K562 (cell line): ENCODE measurements around the gene NEDD4L. TPM values are rescaled to one million over a fixed set of nuclear protein-coding genes. Genes with fewer than 3 reads are reported as not detected.
A peak's percentile ranks its signal among the peaks of the same experiment; 100 is the strongest.

Experiments
- ATAC-seq: fragments of 200-7000 bp; cut with Tn5 transposase; 3 replicates; pipeline ENCODE4 v1.9.1; 2020; ENCODE audit warnings: moderate library complexity
- BruUV-seq: library from RNA; stranded (reverse); fragments of 400-500 nt; replicated peaks from 2 replicates; lab custom pipeline; 2021; lab: Mats Ljungman, UMichigan
- CTCF ChIA-PET: fragments of 300-600 bp; formaldehyde crosslinking; extraction: SDS; loops from one replicate; lab custom pipeline; 2021; ENCODE audit warnings: low intra/inter-chr PET ratio; lab: Yijun Ruan, JAX
- POLR2A ChIA-PET: fragments of 300-600, 350-650 bp; sonication (Branson Sonifier 250); formaldehyde crosslinking; extraction: SDS; loops from one replicate; lab custom pipeline; 2021; ENCODE audit warnings: antibody characterized with exemption, inconsistent platforms; lab: Yijun Ruan, JAX
- DNase-seq, 4 experiments: peaks; one replicate each; pipeline versions ENCODE4 v3.0.0 to v3.0.0-alpha.2; 2011 to 2018; ENCODE audit warnings: low spot score in 3 of 4, mixed read lengths in 3 of 4; ENCODE audit errors: extremely low read depth in 1 of 4
- FAIRE-seq: peaks from 2 replicates; lab custom pipeline; 2011; peaks lifted over from hg19 to GRCh38; lab: Jason Lieb, UNC
- H2AFZ ChIP-seq: 2 replicates; pipeline ENCODE4 v1.6.0; 2011; ENCODE audit warnings: low read depth, low read length, control low read depth, inconsistent platforms
- H3K27ac ChIP-seq: fragments of 200-600 bp; 3 replicates; pipeline ENCODE4 v1.8.0; 2011; ENCODE audit warnings: low read depth, mild to moderate bottlenecking, control low read depth, inconsistent platforms, low read length, moderate library complexity, mixed read lengths; ENCODE audit errors: extremely low read depth
- H3K27me3 ChIP-seq, 2 experiments: fragments of 300-600 bp in 1 of 2; 2 replicates in 1 of 2; 3 replicates in 1 of 2; pipeline versions ENCODE4 v1.6.0 to v1.8.0; 2011; ENCODE audit warnings: inconsistent platforms in 2 of 2, low read length in 2 of 2, mild to moderate bottlenecking in 1 of 2, mixed read lengths in 1 of 2, moderate library complexity in 1 of 2; ENCODE audit not compliant: control insufficient read depth in 2 of 2, insufficient read depth in 2 of 2
- H3K36me3 ChIP-seq: fragments of 300-600 bp; 3 replicates; pipeline ENCODE4 v1.8.0; 2011; ENCODE audit warnings: mild to moderate bottlenecking, low read length, inconsistent platforms; ENCODE audit not compliant: control insufficient read depth, insufficient read depth
- H3K4me1 ChIP-seq, 2 experiments: fragments of 200-600 bp in 1 of 2; replicated peaks in 1 of 2; 2 replicates in 1 of 2; 3 replicates in 1 of 2; pipeline versions ENCODE4 v1.5.1 to v1.8.0; 2011; ENCODE audit warnings: inconsistent platforms in 2 of 2, low read length in 2 of 2, mild to moderate bottlenecking in 1 of 2, mixed read lengths in 1 of 2, moderate library complexity in 1 of 2; ENCODE audit not compliant: control insufficient read depth in 2 of 2, insufficient read depth in 2 of 2
- H3K4me2 ChIP-seq: 2 replicates; pipeline ENCODE4 v1.6.1; 2011; ENCODE audit warnings: low read length, control low read depth, inconsistent platforms, mixed read lengths; ENCODE audit not compliant: insufficient read depth
- H3K4me3 ChIP-seq: fragments of 200-600 bp; sonication (generic), shearing (Covaris generic); 2 replicates; pipeline ENCODE4 v1.5.1; 2016; ENCODE audit warnings: control low read depth, inconsistent platforms
- H3K79me2 ChIP-seq: fragments of 200-600 bp; 3 replicates; pipeline ENCODE4 v1.8.0; 2011; ENCODE audit warnings: low read length, inconsistent platforms; ENCODE audit not compliant: control insufficient read depth, insufficient read depth
- H3K9ac ChIP-seq, 2 experiments: 2 replicates each; pipeline versions ENCODE4 v1.6.0 to v1.6.1; 2011; ENCODE audit warnings: low read depth in 2 of 2, low read length in 2 of 2, control low read depth in 1 of 2, inconsistent platforms in 1 of 2, mild to moderate bottlenecking in 1 of 2, mixed read lengths in 1 of 2; ENCODE audit not compliant: insufficient read depth in 1 of 2
- H3K9me1 ChIP-seq: one replicate; pipeline ENCODE4 v1.6.0; 2011; ENCODE audit warnings: inconsistent platforms, mild to moderate bottlenecking, low read length, moderate library complexity; ENCODE audit not compliant: control insufficient read depth, insufficient read depth
- H3K9me3 ChIP-seq: replicated peaks from 2 replicates; pipeline ENCODE4 v1.5.1; 2011; ENCODE audit warnings: low read depth, low read length, inconsistent platforms; ENCODE audit not compliant: control insufficient read depth, insufficient read depth
- H4K20me1 ChIP-seq: replicated peaks from 2 replicates; pipeline ENCODE4 v1.6.1; 2011; ENCODE audit warnings: low read length, inconsistent platforms, mixed read lengths; ENCODE audit not compliant: control insufficient read depth, insufficient read depth
- HOXB6 ChIP-seq: fragments of 250-450 bp; sonication (Bioruptor Pico); IDR thresholded peaks from 2 replicates; pipeline ENCODE4 v1.5.1; 2022; ENCODE audit warnings: mild to moderate bottlenecking, borderline replicate concordance
- MYBL2 ChIP-seq, 2 experiments: fragments of 450-650 bp in 1 of 2; sonication (generic) in 1 of 2; formaldehyde crosslinking in 1 of 2; IDR thresholded peaks; 2 replicates each; pipeline versions ENCODE4 v1.6.1 to v1.8.1; 2017 to 2022; ENCODE audit warnings: borderline replicate concordance in 1 of 2, inconsistent platforms in 1 of 2, low read depth in 1 of 2, mild to moderate bottlenecking in 1 of 2, missing genetic modification reagents in 1 of 2, moderate library complexity in 1 of 2
- NR2C2 ChIP-seq, 2 experiments: fragments of 200-800 bp in 1 of 2; sonication (Bioruptor generic) in 1 of 2; sonication (generic) in 1 of 2; formaldehyde crosslinking in 1 of 2; IDR thresholded peaks; 2 replicates each; pipeline versions ENCODE4 v1.6.1 to v1.8.0; 2016 to 2022; ENCODE audit warnings: mild to moderate bottlenecking in 1 of 2, missing compliant biosample characterization in 1 of 2, missing genetic modification characterization in 1 of 2, missing genetic modification reagents in 1 of 2
- RBM25 ChIP-seq: fragments of 200-400 bp; formaldehyde crosslinking; IDR thresholded peaks from 2 replicates; pipeline ENCODE4 v1.6.1; 2018; ENCODE audit warnings: low read length, low read depth, moderate library complexity; ENCODE audit not compliant: severe bottlenecking
- TCF3 ChIP-seq: sonication (generic); formaldehyde crosslinking; IDR thresholded peaks from 2 replicates; pipeline ENCODE4 v1.4.0; 2020; ENCODE audit warnings: mild to moderate bottlenecking, missing genetic modification reagents
- ZNF24 ChIP-seq: fragments of 450-650 bp; IDR thresholded peaks from 2 replicates; pipeline ENCODE4 v1.6.1; 2016
- ZNF318 ChIP-seq, 2 experiments: fragments of 450-650 bp; IDR thresholded peaks; 2 replicates each; pipeline ENCODE4 v1.6.1; 2016; ENCODE audit warnings: mild to moderate bottlenecking in 2 of 2, borderline replicate concordance in 1 of 2, low read depth in 1 of 2, moderate library complexity in 1 of 2
- ZNF77 ChIP-seq: fragments of 250-450 bp; sonication (Bioruptor Pico); IDR thresholded peaks from 2 replicates; pipeline ENCODE4 v1.5.0; 2020
- WGBS: fragments of 100-300 bp; shearing (Covaris generic); methylation state at CpG from one replicate; pipeline ENCODE4 v1.1.6; 2016; ENCODE audit warnings: low coverage, mixed read lengths; ENCODE audit not compliant: insufficient coverage; ENCODE audit errors: missing lambda C conversion rate; 5-methylcytosine and 5-hydroxymethylcytosine counted together
- in situ Hi-C: fragments of 300-500 bp; cut with MboI; formaldehyde crosslinking; loops from 4 replicates; pipeline ENCODE4 v1.15.0; 2018; ENCODE audit warnings: inconsistent platforms, mixed read lengths
- intact Hi-C: fragments of 100-400 bp; cut with micrococcal nuclease; formaldehyde crosslinking; loops from 2 replicates; pipeline ENCODE4 v1.14.2; 2022
- polyA plus RNA-seq, 8 experiments: library from polyadenylated mRNA; depleted of rRNA in 4 of 8; stranded (reverse) in 5 of 8; unstranded in 3 of 8; fragments of >200 nt; fragmentation: Nextera tagmentation in 2 of 8; fragmentation: Illumina TruSeq in 1 of 8; extraction: Ambion mirVana in 2 of 8; extraction: Trizol in 1 of 8; gene quantifications; 2 replicates each; pipeline versions ENCODE4 v1.2.1 to v1.2.3, GENCODE V29; 2011 to 2014; ENCODE audit warnings: inconsistent platforms in 1 of 8, missing spikeins in 1 of 8
- total RNA-seq, 7 experiments: library from RNA; depleted of rRNA in 6 of 7; stranded (reverse); fragments of >200 nt in 6 of 7; fragmentation: Illumina TruSeq in 2 of 7; extraction: Trizol in 2 of 7; gene quantifications; 2 replicates each; pipeline versions ENCODE4 v1.2.1 to v1.2.3, GENCODE V29; 2011 to 2021; ENCODE audit warnings: low replicate concordance in 1 of 7
- TF ChIP-seq, protein P1 (sequence below): fragments of 200-800 bp; sonication (Bioruptor generic); IDR thresholded peaks from 2 replicates; pipeline ENCODE4 v1.6.1; 2017; ENCODE audit warnings: missing genetic modification characterization, missing compliant biosample characterization

The NEDD4L gene
- total and polyA plus RNA-seq, 9 of the 15 experiments (the other 6 are each of a cell fraction or from before 2014, with no cell fraction given), result 8.1 to 33.4 (median 19.9) TPM

DNA sequence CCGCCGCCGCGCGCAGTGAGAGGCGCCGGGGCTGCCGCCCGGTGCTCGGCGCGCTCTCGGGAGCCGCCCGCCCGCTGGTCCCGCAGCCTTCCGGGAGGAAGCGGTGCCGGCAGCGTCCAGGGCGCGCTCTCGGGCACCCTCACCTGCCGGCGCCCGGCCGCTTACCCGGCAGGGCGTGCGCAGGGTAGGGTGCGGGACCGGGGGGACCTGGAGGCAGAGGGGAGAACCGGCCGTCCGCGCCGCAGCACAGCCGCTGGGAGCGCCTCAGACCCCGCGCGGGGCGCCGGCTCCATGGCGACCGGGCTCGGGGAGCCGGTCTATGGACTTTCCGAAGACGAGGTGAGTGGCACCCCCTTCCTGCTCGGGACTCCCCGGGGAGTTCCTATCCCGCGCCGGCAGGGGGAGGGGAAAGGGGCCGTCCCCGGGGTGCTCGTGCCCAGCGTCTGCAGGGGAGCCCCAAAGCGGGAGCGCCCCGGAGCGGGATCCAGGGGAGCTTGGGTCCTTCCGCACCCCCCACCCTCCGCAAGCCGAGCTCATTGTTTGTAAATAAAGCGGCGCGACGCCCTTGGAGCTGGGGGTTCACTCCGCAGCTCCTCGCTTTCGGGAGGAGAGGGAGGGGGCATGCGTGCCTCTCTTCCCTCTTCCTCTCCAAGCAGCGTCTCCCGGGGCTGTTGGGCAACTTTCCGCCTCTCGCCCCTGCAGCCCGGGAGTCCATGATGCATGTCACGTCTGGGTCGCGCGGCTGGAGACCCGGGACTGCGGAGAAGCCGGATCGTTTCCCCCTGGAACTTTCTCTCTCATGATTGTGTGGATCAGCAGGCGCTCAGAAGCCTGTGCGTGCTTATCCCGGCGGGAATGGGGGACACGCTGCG, 580 bp downstream of the NEDD4L start:
- FAIRE-seq (no peak), ATAC-seq (peak; percentile 30), DNase-seq (peak; percentile 29 to 44 (median 37))
- Histone ChIP-seq H3K79me2 (peaks cover 52% of the 10 kb centered on the region), H2AFZ (peak overlapping the region; percentile 79), H3K9me3 (no peaks in the 10 kb centered on the region), H3K4me3 (peak overlapping the region; percentile 71), H3K4me2 (peak overlapping the region; percentile 80), H3K27me3 (no peaks in the 10 kb centered on the region), H3K27ac (peak overlapping the region; percentile 76; the same call in 2 of the 3 replicates), H3K4me1 (peaks cover 25 to 29% of the 10 kb centered on the region in 2 experiments; a peak in 4 of 5 replicates), H3K9ac (peak overlapping the region; percentile 57 to 93), H3K36me3 (no peaks in the 10 kb centered on the region), H4K20me1 (no peaks in the 10 kb centered on the region; the same call in 1 of the 2 replicates), H3K9me1 (no peaks in the 10 kb centered on the region)
- ChIA-PET CTCF (interaction anchor here (1.2 to 2.2 kb wide), 2 partner anchors 77 to 136 kb away, joined by 8 to 17 read pairs; no protein-coding TSS in a partner anchor), POLR2A (no interaction called here)
- WGBS, result 1% methylated on average over 25 of the region's 94 CpGs
- BruUV-seq, result no TSS peak
- intact Hi-C loops, result loop anchor here (2.0 to 5.0 kb wide), 6 partner anchors 72 to 278 kb away; no protein-coding TSS in a partner anchor
- in situ Hi-C loops, result loop anchor here (5.0 kb wide), 1 partner anchor 78 kb away; no protein-coding TSS in a partner anchor
- TF ChIP-seq MYBL2 (IDR thresholded peaks at IDR 0.05; ENCODE audit: low read depth) (no peak), MYBL2 (CRISPR knock-in tag; IDR thresholded peaks at IDR 0.05; ENCODE audit: borderline replicate concordance) (no peak), TCF3 (CRISPR knock-in tag) (no peak), RBM25 (no peak), HOXB6 (no peak), ZNF77 (no peak), ZNF318 (IDR thresholded peaks at IDR 0.05; ENCODE audit: borderline replicate concordance in 1 of 2, low read depth in 1 of 2) (no peak), ZNF24 (no peak), NR2C2 (CRISPR knock-in tag; IDR thresholded peaks at IDR 0.05) (no peak), NR2C2 (tag; IDR thresholded peaks at IDR 0.05) (no peak)
- TF ChIP-seq, protein P1, sequence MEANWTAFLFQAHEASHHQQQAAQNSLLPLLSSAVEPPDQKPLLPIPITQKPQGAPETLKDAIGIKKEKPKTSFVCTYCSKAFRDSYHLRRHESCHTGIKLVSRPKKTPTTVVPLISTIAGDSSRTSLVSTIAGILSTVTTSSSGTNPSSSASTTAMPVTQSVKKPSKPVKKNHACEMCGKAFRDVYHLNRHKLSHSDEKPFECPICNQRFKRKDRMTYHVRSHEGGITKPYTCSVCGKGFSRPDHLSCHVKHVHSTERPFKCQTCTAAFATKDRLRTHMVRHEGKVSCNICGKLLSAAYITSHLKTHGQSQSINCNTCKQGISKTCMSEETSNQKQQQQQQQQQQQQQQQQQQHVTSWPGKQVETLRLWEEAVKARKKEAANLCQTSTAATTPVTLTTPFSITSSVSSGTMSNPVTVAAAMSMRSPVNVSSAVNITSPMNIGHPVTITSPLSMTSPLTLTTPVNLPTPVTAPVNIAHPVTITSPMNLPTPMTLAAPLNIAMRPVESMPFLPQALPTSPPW, result peak; percentile 26; the same call in 1 of the 2 replicates
